ENCODE measurements around the gene RPL28.

RPL28 gene

DNA sequence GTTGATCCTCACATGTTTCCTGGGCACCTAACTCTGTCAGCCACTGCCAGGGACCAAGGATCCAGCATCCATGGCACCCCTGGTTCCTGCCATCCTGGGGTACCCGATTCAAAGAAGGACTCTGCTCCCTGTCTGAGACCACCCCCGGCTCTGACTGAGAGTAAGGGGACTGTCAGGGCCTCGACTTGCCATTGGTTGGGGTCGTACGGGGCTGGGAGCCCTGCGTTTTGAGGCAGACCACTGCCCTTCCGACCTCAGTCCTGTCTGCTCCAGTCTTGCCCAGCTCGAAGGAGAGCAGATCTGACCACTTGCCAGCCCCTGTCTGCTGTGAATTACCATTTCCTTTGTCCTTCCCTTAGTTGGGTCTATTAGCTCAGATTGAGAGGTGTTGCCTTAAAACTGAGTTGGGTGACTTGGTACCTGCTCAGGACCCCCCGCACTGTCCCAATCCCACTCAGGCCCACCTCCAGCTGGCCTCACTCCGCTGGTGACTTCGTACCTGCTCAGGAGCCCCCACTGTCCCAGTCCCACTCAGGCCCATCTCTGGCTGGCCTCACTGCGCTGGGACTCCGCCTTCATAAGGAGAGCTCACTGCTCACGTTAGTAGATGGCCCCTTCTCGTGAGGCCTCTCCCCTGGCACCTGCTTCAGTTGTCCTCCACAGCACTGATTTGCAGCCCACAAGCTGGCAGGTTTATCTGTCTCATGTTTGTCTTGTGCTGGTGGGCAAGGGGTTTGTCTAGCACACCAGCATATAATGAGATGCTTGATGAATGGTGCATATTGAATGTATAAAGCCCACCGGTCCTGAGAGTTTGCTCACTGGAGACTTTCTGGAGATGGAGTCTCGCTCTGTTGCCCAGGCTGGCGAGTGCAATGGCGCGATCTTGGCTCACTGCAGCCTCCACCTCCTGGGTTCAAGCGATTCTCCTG is 3.9 kb downstream of the RPL28 start:
- TF ChIP-seq, protein P1, sequence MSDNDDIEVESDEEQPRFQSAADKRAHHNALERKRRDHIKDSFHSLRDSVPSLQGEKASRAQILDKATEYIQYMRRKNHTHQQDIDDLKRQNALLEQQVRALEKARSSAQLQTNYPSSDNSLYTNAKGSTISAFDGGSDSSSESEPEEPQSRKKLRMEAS (IDR thresholded peaks at IDR 0.05; ENCODE audit: low read depth, low read length): no peak
- no peak for DNase-seq (ENCODE audit: low read depth)
- no peak overlapping the region for H3K4me3 ChIP-seq (ENCODE audit: low read depth, low read length)

DNA sequence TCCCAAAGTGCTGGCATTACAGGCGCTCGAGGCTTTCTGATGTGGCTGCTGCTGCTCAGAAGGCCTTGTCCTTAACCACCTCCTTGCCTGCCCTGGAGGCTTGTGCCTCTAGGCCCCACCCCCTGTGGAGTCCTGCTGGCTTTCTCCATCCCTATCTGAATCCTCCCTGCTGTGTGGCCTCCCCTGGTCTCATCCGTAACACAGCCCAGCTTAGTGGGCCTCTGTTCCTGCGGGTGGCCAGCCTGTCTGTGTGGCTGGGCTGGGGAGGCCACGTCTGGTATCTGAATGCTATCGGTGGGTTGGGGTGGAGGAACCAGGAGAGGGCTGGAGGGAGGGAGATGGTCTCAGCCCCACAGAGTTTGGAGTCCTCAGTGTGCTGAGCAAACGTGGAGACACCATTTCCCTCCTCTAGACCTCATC is 4.7 kb downstream of the RPL28 start:
- TF ChIP-seq, protein P1 (IDR thresholded peaks at IDR 0.05; ENCODE audit: low read depth, low read length): no peak
- no peak for TF ChIP-seq MYC (IDR thresholded peaks at IDR 0.05; ENCODE audit: low read depth, low read length)
- TF ChIP-seq, protein P2, sequence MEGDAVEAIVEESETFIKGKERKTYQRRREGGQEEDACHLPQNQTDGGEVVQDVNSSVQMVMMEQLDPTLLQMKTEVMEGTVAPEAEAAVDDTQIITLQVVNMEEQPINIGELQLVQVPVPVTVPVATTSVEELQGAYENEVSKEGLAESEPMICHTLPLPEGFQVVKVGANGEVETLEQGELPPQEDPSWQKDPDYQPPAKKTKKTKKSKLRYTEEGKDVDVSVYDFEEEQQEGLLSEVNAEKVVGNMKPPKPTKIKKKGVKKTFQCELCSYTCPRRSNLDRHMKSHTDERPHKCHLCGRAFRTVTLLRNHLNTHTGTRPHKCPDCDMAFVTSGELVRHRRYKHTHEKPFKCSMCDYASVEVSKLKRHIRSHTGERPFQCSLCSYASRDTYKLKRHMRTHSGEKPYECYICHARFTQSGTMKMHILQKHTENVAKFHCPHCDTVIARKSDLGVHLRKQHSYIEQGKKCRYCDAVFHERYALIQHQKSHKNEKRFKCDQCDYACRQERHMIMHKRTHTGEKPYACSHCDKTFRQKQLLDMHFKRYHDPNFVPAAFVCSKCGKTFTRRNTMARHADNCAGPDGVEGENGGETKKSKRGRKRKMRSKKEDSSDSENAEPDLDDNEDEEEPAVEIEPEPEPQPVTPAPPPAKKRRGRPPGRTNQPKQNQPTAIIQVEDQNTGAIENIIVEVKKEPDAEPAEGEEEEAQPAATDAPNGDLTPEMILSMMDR (IDR thresholded peaks at IDR 0.05; ENCODE audit: low read depth, low read length): no peak
- TF ChIP-seq POLR2A (IDR thresholded peaks at IDR 0.05; ENCODE audit: extremely low read depth, insufficient read length): no peak
- DNase-seq (ENCODE audit: low read depth): no peak
- no peak overlapping the region for H3K4me3 ChIP-seq (ENCODE audit: low read depth, low read length)

DNA sequence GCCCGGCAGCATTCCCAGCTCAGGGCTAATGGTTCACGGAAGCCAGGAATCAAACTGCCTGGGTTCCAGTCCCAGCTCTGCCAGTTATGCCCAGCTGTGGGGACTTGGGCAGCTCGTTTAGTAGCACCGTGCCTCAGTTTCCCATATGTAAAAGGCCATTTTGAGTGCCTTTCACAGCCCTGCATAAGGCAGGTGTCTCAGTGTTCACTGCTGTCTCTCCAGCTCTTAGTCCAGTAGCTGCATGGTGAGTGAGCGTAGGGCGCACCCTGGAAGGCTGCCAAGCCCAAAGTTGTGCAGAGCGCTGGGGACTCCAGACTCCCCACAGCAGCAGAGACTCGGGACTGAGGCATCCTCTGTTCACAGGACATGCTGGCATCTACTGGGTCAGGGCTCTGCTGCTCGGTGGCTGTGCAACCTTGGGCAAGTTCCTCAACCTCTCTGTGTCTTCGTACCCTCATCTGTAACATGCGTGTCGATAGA is 5.5 kb downstream of the RPL28 start:
- no peak overlapping the region for H3K4me3 ChIP-seq (ENCODE audit: low read depth, low read length)
- TF ChIP-seq, protein P2 (IDR thresholded peaks at IDR 0.05; ENCODE audit: low read depth, low read length): no peak
- no peak for TF ChIP-seq POLR2A (IDR thresholded peaks at IDR 0.05; ENCODE audit: extremely low read depth, insufficient read length)
- no peak for TF ChIP-seq MYC (IDR thresholded peaks at IDR 0.05; ENCODE audit: low read depth, low read length)
- TF ChIP-seq, protein P1 (IDR thresholded peaks at IDR 0.05; ENCODE audit: low read depth, low read length): no peak
- no peak for DNase-seq (ENCODE audit: low read depth)

DNA sequence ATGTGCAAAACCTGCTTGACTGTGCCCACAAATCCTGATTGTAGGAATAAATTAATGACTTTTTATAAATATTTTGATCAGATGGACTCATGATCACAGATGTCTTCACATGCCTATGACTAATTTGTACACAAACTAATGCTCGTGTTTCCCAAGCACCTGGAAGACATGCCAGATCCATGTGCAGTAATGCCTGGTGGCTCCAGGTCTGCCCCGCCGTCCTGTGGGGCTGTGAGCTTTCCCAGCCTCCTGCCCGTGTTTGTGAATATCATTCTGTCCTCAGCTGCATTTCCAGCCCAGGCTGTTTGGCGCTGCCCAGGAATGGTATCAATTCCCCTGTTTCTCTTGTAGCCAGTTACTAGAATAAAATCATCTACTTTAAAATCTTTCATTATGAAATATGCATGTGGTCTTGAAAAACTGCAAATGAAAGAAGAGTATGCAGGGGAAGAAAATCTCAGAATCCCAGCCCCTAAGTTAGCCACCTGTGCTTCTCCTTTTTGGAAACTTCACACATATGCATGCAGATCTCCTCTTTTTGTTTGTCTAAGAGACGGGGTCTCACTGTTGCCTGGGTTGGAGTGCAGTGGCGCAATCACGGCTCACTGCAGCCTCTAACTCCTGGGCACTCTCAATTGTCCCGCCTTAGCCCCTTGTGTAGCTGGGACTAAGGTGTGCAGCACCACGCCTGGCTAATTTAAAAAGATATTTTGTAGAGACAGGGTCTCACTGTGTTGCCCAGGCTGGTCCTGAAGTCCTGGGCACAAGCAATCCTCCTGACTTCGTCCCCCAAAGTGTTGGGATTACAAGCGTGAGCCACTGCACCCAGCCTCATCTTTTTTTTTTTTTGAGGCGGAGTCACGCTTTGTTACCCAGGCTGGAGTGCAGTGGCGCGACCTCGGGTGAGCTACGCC is 6.2 kb downstream of the RPL28 start:
- TF ChIP-seq POLR2A (IDR thresholded peaks at IDR 0.05; ENCODE audit: extremely low read depth, insufficient read length): no peak
- TF ChIP-seq, protein P1 (IDR thresholded peaks at IDR 0.05; ENCODE audit: low read depth, low read length): no peak
- no peak for TF ChIP-seq MYC (IDR thresholded peaks at IDR 0.05; ENCODE audit: low read depth, low read length)
- TF ChIP-seq, protein P2 (IDR thresholded peaks at IDR 0.05; ENCODE audit: low read depth, low read length): no peak
- H3K4me3 ChIP-seq (ENCODE audit: low read depth, low read length): no peak overlapping the region
- DNase-seq (ENCODE audit: low read depth): no peak

DNA sequence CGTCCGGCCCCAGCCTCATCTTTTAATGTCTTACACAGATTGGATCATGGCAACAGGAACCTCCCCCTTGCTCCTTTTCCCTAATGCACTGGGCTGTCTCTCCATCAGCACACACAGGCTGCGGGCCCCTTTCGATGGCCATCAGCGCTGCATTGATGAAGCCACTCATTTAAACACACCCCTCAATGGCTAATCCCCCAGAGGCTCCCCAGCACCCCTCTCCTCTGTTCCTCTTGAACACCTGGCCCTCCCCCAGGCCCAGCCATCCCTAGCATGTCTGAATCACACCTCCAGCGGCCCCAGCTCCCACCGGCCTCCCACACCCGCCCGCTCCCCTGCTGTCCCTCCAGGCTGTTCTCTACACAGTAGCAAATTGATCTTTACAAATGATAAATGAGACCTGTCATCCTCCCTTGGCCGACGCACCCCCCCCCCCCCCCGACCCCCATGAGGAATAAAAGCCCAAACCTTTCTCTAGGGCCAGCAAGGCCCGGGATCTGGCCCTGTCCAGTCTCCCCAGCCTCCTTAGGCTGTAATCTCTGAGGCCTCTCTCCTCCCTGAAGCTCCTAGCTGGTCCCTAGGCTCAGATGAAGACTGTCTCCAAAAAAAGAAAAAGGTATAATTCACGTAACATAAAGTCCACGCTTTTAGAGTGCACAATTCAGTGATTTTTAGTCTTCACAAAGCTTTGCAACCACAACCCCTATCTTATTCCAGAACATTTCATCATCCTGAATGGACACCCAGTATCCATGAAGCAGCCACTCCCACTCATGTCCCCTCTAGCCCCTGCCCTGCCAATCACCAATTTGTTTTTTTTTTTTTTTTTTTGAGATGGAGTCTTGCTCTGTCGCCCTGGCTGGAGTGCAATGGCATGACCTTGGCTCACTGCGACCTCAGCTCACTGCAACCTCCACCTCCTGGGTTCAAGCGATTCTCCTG is 7.4 kb downstream of the RPL28 start:
- no peak for TF ChIP-seq MYC (IDR thresholded peaks at IDR 0.05; ENCODE audit: low read depth, low read length)
- no peak overlapping the region for H3K4me3 ChIP-seq (ENCODE audit: low read depth, low read length)
- DNase-seq (ENCODE audit: low read depth): no peak

DNA sequence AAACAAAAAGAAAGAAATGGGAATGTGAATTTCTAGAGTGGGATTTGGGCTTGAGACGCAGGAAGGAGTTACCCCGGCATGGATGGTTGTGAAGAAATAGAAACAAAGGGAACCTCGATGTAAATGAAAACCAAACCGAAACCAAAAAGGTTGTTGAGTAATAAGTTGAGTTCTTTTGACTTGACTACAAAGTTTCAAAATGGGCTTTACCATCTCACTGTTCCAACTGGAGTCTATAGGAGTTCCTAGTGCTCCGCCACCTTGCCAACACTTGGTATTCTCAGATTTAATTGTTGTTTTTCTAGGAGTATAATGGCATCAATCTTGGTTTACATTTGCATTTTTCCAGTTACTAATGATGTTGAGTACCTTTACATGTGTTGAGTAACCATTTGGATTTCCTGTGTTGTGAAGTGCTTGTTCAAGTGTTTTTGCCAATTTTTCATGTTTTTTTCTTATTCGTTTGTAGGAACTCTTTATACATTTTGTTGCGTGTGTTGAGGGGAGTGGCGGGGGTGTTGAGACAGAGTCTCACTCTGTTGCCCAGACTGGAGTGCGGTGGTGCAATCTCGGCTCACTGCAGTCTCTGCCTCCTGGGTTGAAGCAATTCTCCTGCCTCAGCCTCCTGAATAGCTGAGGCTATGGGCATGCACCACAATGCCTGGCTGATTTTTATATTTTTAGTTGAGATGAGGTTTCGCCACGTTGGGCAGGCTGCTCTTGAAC is 12.6 kb downstream of the RPL28 start:
- no peak overlapping the region for H3K4me3 ChIP-seq (ENCODE audit: low read depth, low read length)
- no peak for DNase-seq (ENCODE audit: low read depth)
- TF ChIP-seq, protein P1 (IDR thresholded peaks at IDR 0.05; ENCODE audit: low read depth, low read length): no peak
- TF ChIP-seq POLR2A (IDR thresholded peaks at IDR 0.05; ENCODE audit: extremely low read depth, insufficient read length) (no peak), MYC (IDR thresholded peaks at IDR 0.05; ENCODE audit: low read depth, low read length) (no peak)
- TF ChIP-seq, protein P2 (IDR thresholded peaks at IDR 0.05; ENCODE audit: low read depth, low read length): no peak

Data from NB4 (cell line).